NCI-H2196 treated with DMSO at 0.1 percent for 48 hours (cell line): ENCODE results near the gene PDCL2.
"Not testable (repeated sequence)": the region's sequence is repeated elsewhere in the genome, so short reads cannot be mapped to it uniquely, and the experiment has no call there.

Experiments
- DNase-seq: peaks from one replicate; lab custom pipeline; 2025; ENCODE audit not compliant: unreplicated experiment; lab: John Stamatoyannopoulos, UW

Gene PDCL2

GRCh38 chr4:55592014-55592413 is at the start of gene PDCL2:
Gene PDCL2, minus strand, starts transcription at chr4:55592245. Its CDS starts 136 bp downstream, at chr4:55592109.
- DNase-seq: no peak

GRCh38 chr4:55637272-55637820 is 45.3 kb upstream of the PDCL2 start:
- no peak for DNase-seq

GRCh38 chr4:55636656-55636999 is 44.6 kb upstream of the PDCL2 start:
- no peak for DNase-seq

- DNase-seq: no peak
Measured at GRCh38 chr4:55635741-55636655, 44.0 kb upstream of the PDCL2 start, which contains the start of gene NMU. Gene NMU, minus strand, starts transcription at chr4:55636298. Its CDS starts 106 bp downstream, at chr4:55636192.

GRCh38 chr4:55635282-55635681 is 43.2 kb upstream of the PDCL2 start:
- DNase-seq: no peak

- no peak for DNase-seq
Measured at GRCh38 chr4:55634417-55635128, 42.5 kb upstream of the PDCL2 start.

GRCh38 chr4:55633903-55634302 is 41.9 kb upstream of the PDCL2 start:
- DNase-seq: no peak

GRCh38 chr4:55625835-55626234 is 33.8 kb upstream of the PDCL2 start:
- DNase-seq: no peak

GRCh38 chr4:55624063-55624462 is 32.0 kb upstream of the PDCL2 start:
- not testable (repeated sequence) for DNase-seq

- no peak for DNase-seq
Measured at GRCh38 chr4:55618546-55619143, 26.6 kb upstream of the PDCL2 start.

- DNase-seq: no peak
Measured at GRCh38 chr4:55617587-55618197, 25.6 kb upstream of the PDCL2 start.

GRCh38 chr4:55615008-55615407 is 23.0 kb upstream of the PDCL2 start:
- DNase-seq: no peak

- DNase-seq: no peak
Measured at GRCh38 chr4:55613621-55614020, 21.6 kb upstream of the PDCL2 start.

GRCh38 chr4:55612341-55612740 is 20.3 kb upstream of the PDCL2 start:
- no peak for DNase-seq

- no peak for DNase-seq
Measured at GRCh38 chr4:55611358-55612059, 19.5 kb upstream of the PDCL2 start.

GRCh38 chr4:55610381-55610780 is 18.3 kb upstream of the PDCL2 start:
- DNase-seq: no peak

- no peak for DNase-seq
Measured at GRCh38 chr4:55609393-55609866, 17.4 kb upstream of the PDCL2 start.

- no peak for DNase-seq
Measured at GRCh38 chr4:55608591-55608990, 16.5 kb upstream of the PDCL2 start.

GRCh38 chr4:55604996-55605395 is 13.0 kb upstream of the PDCL2 start:
- no peak for DNase-seq

GRCh38 chr4:55600640-55601039 is 8.6 kb upstream of the PDCL2 start:
- no peak for DNase-seq
